ENCODE results near the gene TMSB10. TPM values are rescaled to one million over a fixed set of nuclear protein-coding genes. Genes with fewer than 3 reads are reported as not detected.

Gene TMSB10
- total RNA-seq, 1 experiment from 2014 or later = 5,246 TPM

GRCh38 chr2:84858937-84859336 lies 46.5 kb upstream of the TMSB10 start:
- BruUV-seq (replicated peaks) = no TSS peak
- ChIA-PET CTCF (no interaction called here), POLR2A (ENCODE audit: unreplicated experiment) (no interaction called here)
- no peak for DNase-seq
- H3F3A ChIP-seq (ENCODE audit: low read length, unreplicated experiment) = no peaks in the 10 kb centered on the region
- H3K4me1 ChIP-seq (ENCODE audit: insufficient read depth, low read length) = no peaks in the 10 kb centered on the region
- no peaks in the 10 kb centered on the region for H4K20me1 ChIP-seq (ENCODE audit: low read length)
- no peak overlapping the region for H3K4me2 ChIP-seq (ENCODE audit: low read length)
- intact Hi-C loops (cut with micrococcal nuclease) = no loop called here
- TF ChIP-seq, protein P1, sequence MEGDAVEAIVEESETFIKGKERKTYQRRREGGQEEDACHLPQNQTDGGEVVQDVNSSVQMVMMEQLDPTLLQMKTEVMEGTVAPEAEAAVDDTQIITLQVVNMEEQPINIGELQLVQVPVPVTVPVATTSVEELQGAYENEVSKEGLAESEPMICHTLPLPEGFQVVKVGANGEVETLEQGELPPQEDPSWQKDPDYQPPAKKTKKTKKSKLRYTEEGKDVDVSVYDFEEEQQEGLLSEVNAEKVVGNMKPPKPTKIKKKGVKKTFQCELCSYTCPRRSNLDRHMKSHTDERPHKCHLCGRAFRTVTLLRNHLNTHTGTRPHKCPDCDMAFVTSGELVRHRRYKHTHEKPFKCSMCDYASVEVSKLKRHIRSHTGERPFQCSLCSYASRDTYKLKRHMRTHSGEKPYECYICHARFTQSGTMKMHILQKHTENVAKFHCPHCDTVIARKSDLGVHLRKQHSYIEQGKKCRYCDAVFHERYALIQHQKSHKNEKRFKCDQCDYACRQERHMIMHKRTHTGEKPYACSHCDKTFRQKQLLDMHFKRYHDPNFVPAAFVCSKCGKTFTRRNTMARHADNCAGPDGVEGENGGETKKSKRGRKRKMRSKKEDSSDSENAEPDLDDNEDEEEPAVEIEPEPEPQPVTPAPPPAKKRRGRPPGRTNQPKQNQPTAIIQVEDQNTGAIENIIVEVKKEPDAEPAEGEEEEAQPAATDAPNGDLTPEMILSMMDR (conservative IDR thresholded peaks at IDR 0.05; ENCODE audit: low read depth, low read length) = no peak
- TF ChIP-seq EZH2phosphoT487 (IDR thresholded peaks at IDR 0.05; ENCODE audit: borderline replicate concordance, low read length) (no peak), EZH2 (IDR thresholded peaks at IDR 0.05; ENCODE audit: low read length, unreplicated experiment) (no peak)
- no peak overlapping the region for H3K4me3 ChIP-seq (ENCODE audit: low read length)
- no peak overlapping the region for H2AFZ ChIP-seq (ENCODE audit: low read length)
- H3K9me2 ChIP-seq (replicated peaks; ENCODE audit: low read length) = no peaks in the 10 kb centered on the region
- no peak overlapping the region for H3K9ac ChIP-seq (ENCODE audit: low read length)
- H3K27ac ChIP-seq (ENCODE audit: low read length) = no peak overlapping the region
- ATAC-seq = no peak
- no peaks in the 10 kb centered on the region for H3K36me3 ChIP-seq (ENCODE audit: low read depth, low read length)
- no peaks in the 10 kb centered on the region for H3K9me3 ChIP-seq (ENCODE audit: low read length)
- H3K79me2 ChIP-seq (ENCODE audit: low read length) = no peaks in the 10 kb centered on the region
- H3K27me3 ChIP-seq (ENCODE audit: low read length) = no peaks in the 10 kb centered on the region

- intact Hi-C loops (cut with micrococcal nuclease) = no loop called here
- no peaks in the 10 kb centered on the region for H3K9me3 ChIP-seq (ENCODE audit: low read length)
- H3K4me2 ChIP-seq (ENCODE audit: low read length) = no peak overlapping the region
- no peaks in the 10 kb centered on the region; the same call in 1 of the 2 replicates for H3K27me3 ChIP-seq (ENCODE audit: low read length)
- no peaks in the 10 kb centered on the region for H3K79me2 ChIP-seq (ENCODE audit: low read length)
- H3K4me1 ChIP-seq (ENCODE audit: insufficient read depth, low read length) = no peaks in the 10 kb centered on the region
- no TSS peak for BruUV-seq (replicated peaks)
- ChIA-PET CTCF (no interaction called here), POLR2A (ENCODE audit: unreplicated experiment) (no interaction called here)
- ATAC-seq (no peak), DNase-seq (no peak)
- no peaks in the 10 kb centered on the region for H3K36me3 ChIP-seq (ENCODE audit: low read depth, low read length)
- no peak overlapping the region for H3K27ac ChIP-seq (ENCODE audit: low read length)
- TF ChIP-seq EZH2 (IDR thresholded peaks at IDR 0.05; ENCODE audit: low read length, unreplicated experiment) (no peak), EZH2phosphoT487 (IDR thresholded peaks at IDR 0.05; ENCODE audit: borderline replicate concordance, low read length) (no peak)
- TF ChIP-seq, protein P1 (conservative IDR thresholded peaks at IDR 0.05; ENCODE audit: low read depth, low read length) = no peak
- no peak overlapping the region for H2AFZ ChIP-seq (ENCODE audit: low read length)
- no peak overlapping the region for H3K4me3 ChIP-seq (ENCODE audit: low read length)
- H3F3A ChIP-seq (ENCODE audit: low read length, unreplicated experiment) = no peaks in the 10 kb centered on the region
- H3K9ac ChIP-seq (ENCODE audit: low read length) = no peak overlapping the region
- H4K20me1 ChIP-seq (ENCODE audit: low read length) = no peaks in the 10 kb centered on the region
- H3K9me2 ChIP-seq (replicated peaks; ENCODE audit: low read length) = no peaks in the 10 kb centered on the region
These were observed 43.9 kb upstream of the TMSB10 start for GRCh38 chr2:84861539-84861938.

DNA sequence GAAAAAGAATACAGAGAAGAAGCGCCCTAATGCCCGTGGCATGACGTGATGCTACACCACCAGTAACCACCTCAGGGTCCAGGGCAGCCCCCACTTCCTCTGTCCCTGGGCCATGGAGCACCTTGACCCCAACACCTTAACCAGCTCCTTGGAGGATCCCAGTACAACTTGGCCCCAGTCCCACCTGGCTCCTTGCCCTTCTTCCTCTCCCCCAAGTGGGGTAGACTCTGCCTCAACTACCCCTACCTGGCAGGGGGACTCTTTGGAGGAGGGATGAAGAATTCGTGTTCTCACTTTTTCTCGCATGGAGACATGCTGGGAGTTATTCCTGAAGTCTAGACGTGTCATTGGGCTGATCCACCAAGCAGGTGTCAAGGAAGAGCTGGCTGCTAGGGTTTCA lies 43.5 kb upstream of the TMSB10 start:
- no peak overlapping the region for H2AFZ ChIP-seq (ENCODE audit: low read length)
- H3K79me2 ChIP-seq (ENCODE audit: low read length) = no peaks in the 10 kb centered on the region
- H3F3A ChIP-seq (ENCODE audit: low read length, unreplicated experiment) = no peaks in the 10 kb centered on the region
- no peaks in the 10 kb centered on the region; the same call in 1 of the 2 replicates for H3K27me3 ChIP-seq (ENCODE audit: low read length)
- H4K20me1 ChIP-seq (ENCODE audit: low read length) = no peaks in the 10 kb centered on the region
- BruUV-seq (replicated peaks) = no TSS peak
- no peak overlapping the region for H3K4me2 ChIP-seq (ENCODE audit: low read length)
- H3K27ac ChIP-seq (ENCODE audit: low read length) = no peak overlapping the region
- H3K36me3 ChIP-seq (ENCODE audit: low read depth, low read length) = no peaks in the 10 kb centered on the region
- no peak overlapping the region for H3K9ac ChIP-seq (ENCODE audit: low read length)
- DNase-seq (no peak), ATAC-seq (no peak)
- no peaks in the 10 kb centered on the region for H3K4me1 ChIP-seq (ENCODE audit: insufficient read depth, low read length)
- intact Hi-C loops (cut with micrococcal nuclease) = no loop called here
- ChIA-PET CTCF (no interaction called here), POLR2A (ENCODE audit: unreplicated experiment) (no interaction called here)
- H3K4me3 ChIP-seq (ENCODE audit: low read length) = no peak overlapping the region
- TF ChIP-seq EZH2 (IDR thresholded peaks at IDR 0.05; ENCODE audit: low read length, unreplicated experiment) (no peak), EZH2phosphoT487 (IDR thresholded peaks at IDR 0.05; ENCODE audit: borderline replicate concordance, low read length) (no peak)
- TF ChIP-seq, protein P1 (conservative IDR thresholded peaks at IDR 0.05; ENCODE audit: low read depth, low read length) = no peak
- H3K9me2 ChIP-seq (replicated peaks; ENCODE audit: low read length) = no peaks in the 10 kb centered on the region
- no peaks in the 10 kb centered on the region for H3K9me3 ChIP-seq (ENCODE audit: low read length)

All from PC-3 (cell line).